HG02970 (cell line): ENCODE measurements around the gene ZIC4.

Experiments used
- ATAC-seq: cut with Tn5 transposase; IDR thresholded peaks from one replicate; pipeline ENCODE4 v1.9.1; 2021; ENCODE audit warnings: mild to moderate bottlenecking, moderate library complexity, moderate number of reproducible peaks; ENCODE audit not compliant: unreplicated experiment, low FRiP score

Gene ZIC4

GRCh38 chr3:147393261-147393942 lies 12.9 kb downstream of the ZIC4 start:
- ATAC-seq: no peak

- ATAC-seq: no peak
Observed at GRCh38 chr3:147392625-147392946, 13.8 kb downstream of the ZIC4 start.

- ATAC-seq: no peak
Observed at GRCh38 chr3:147391781-147392624, 14.3 kb downstream of the ZIC4 start.

DNA sequence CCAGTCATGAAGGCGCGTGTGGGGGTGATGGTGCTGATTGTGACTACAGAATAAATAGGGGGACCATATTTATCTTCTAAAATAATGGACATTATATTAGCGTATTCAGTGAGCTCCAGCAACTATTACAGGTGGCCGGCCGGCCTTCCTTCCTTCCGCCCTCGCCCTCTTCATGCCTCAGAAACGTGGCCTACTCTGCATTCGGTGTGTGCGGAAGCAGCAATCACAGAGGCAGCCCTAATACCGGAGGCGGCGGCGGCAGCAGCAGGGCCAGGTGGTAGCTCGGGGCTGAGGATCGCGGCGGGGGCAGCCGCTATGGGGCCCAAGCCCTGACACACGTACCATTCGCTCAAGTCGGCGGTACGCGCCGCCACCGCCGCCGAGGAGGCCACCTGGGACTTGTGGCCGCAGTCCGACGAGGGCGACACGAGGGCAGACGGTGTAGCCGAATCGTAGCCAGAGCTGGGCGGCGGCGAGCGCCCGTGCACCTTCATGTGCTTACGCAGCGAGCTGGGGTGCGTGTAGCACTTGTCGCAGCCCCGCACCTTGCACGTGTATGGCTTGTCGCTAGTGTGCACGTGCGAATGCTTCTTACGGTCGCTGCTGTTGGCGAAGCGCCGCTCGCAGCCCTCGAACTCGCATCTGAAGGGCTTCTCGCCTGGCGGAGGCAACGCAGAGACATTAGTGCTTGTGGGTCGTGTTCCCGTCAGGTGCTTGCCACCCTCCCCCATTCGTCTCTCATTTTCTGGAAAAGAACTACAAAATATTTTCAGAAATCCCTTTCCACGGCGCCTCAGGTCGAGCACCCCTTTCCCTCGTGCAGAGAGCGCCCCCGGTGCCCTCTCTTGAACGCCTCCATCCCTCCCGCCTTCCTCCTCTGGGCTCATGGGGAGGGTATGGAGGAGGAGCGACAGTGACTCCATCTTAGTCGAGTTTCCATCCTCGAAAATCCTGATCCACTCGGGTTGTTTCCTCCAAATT lies 15.5 kb downstream of the ZIC4 start:
- ATAC-seq: no peak

GRCh38 chr3:147389717-147390116 lies 16.6 kb downstream of the ZIC4 start:
- no peak for ATAC-seq

GRCh38 chr3:147388700-147389580 lies 17.4 kb downstream of the ZIC4 start:
- ATAC-seq: no peak

DNA sequence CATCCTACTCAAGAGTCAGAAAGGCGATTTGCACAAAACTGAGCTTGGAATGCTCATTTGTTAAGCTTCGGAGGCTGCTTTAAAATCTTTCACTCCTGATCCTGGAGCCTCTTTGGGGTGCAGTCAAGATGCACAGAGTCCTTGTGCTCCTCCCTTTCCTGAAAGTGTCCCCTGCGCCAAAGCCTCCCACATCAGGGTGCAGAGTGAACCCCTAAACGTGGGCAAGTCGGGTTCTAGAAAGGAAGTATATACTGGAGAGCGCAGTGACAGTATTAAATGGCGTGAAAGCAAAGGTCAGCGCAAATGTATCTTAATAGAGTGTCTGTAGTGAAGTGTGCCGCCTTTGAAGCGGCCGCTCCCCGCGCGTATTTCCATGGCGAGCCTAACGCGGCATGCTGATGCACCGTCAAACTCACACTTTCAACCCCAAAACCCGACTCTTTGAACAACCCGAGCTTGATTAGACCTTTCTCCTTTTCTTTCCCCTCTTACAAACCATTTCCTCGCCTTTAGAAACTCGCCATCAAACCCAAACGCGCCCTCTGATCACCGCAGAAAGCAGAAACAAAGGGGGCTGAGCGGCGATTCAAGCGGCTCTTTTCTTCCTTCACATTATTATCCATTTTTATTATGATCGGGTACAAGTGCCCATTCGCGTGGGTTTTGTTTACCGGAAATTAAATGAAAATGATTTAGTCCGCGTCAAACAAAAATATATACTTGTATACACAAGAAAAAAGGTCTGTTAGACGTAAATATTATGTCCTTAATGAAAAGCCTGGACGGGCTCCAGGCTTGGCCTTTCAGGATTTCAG lies 18.3 kb downstream of the ZIC4 start:
- no peak for ATAC-seq

DNA sequence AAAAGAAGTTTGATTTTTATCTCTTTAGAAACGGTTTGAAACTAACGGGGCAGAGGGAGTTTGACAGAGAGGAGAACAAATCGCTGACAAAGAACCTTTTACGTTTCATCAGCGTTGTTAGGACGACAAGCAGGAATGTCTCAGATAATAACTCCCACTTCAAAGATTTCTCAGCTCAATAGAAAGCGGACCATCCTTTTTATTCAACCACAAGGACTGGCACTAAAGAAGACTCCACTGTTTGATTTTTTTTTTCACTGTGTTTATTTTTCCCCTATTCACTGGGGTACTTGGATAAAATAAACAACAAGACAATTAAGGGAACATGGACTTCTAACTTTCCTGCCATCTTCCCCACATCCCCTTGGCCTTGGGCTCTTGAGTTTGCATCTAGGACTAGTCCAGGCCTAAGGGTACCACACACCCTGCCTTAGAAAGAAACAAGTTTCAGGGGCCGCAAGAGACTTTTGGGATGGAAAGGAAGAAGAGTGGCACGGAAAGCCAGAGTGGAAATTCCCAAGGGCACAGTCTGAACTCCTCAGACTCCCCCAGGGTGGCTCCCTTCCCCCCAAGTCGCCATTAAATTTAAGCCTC lies 19.0 kb downstream of the ZIC4 start:
- no peak for ATAC-seq

DNA sequence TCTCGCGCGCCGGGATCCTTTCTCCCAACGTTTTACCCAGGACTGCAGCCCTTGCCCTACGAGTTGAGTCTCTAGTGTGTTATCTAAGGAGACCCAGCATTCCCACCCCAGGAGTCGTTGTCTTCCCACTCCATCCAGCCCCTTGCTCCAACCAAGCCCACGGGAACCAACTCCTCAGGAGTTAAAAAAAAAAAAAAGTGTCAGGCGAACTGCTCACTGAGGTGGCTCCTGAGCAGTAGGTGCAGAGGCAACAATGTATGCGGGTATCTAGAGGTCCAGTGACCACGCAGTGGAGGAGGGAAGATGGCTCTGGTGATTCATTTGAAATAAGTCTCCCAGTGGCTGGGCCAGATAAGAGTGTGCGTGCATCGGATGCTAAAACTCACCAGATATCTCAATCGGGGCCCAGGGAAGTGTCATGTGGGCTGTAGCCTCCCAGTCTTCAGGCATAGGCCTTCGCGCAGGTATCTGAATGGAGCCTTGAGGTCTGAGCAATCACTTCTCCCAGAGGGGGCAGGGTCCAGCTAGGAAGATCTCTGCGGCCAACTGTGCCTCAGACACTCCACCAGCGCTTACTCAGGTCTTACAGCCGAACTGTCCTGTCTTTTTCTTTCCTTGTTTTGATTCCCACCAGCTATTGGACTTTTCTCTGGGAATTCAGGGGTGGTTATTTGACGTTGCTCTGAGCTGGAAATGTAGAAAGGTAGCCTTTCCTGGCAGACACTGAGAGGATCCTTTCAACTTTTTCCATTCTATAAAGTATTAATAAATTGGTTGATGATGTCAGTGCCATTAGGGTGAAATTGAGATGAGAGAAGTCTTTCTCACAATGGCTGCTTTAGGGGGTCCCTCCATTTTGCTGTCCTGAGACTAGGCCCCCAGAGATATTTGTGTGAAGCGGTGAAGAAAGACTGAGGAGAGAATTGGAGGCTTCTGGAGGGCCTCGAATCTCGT lies 21.0 kb downstream of the ZIC4 start:
- no peak for ATAC-seq

GRCh38 chr3:147384210-147385058 lies 21.9 kb downstream of the ZIC4 start:
- ATAC-seq: no peak

- ATAC-seq: no peak
Observed at GRCh38 chr3:147383617-147384016, 22.7 kb downstream of the ZIC4 start.

- no peak for ATAC-seq
Observed at GRCh38 chr3:147381596-147381995, 24.7 kb downstream of the ZIC4 start.

GRCh38 chr3:147380977-147381376 lies 25.4 kb downstream of the ZIC4 start:
- ATAC-seq: no peak

GRCh38 chr3:147380387-147380951 lies 25.9 kb downstream of the ZIC4 start:
- ATAC-seq: no peak

DNA sequence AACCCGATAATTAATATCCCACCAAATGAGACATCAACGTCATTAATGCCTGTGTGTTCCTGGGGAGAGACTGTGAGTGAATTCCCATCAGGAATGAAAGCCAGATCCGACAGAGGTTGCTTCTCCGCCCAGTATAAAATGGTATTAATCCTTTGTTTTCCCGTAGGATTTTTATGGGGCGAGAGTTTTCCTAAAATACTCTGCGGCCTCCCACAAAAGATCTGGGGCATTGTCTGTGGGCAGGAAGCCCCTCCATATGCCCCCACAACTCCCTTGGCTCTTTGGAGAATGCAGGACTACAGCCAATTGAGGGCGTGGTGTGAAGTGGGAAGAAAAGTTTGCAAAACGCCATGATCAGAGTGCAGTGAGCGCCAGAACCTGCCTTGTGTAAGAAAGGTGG lies 26.7 kb downstream of the ZIC4 start:
- ATAC-seq: no peak
